Panc1 (cell line): ENCODE data around the gene MGAT5B. TPM values are rescaled to one million over a fixed set of nuclear protein-coding genes. Genes with fewer than 3 reads are reported as not detected.

Experiments used
- ATAC-seq: fragments of 200-7000 bp; cut with Tn5 transposase; 2 replicates; pipeline ENCODE4 v1.9.1; 2020; ENCODE audit warnings: mild to moderate bottlenecking, moderate library complexity
- BruUV-seq: library from RNA; stranded (reverse); fragments of 400-500 nt; replicated peaks from 2 replicates; lab custom pipeline; 2021; lab: Mats Ljungman, UMichigan
- CTCF ChIA-PET: fragments of 300-600 bp; sonication (Branson Sonifier 250); formaldehyde crosslinking; loops from one replicate; lab custom pipeline; 2022; ENCODE audit warnings: antibody characterized with exemption; lab: Charles Lee
- POLR2A ChIA-PET: fragments of 300-600 bp; sonication (Branson Sonifier 250); formaldehyde crosslinking; loops from one replicate; lab custom pipeline; 2022; ENCODE audit warnings: antibody characterized with exemption; lab: Charles Lee
- DNase-seq: peaks from one replicate; pipeline ENCODE4 v3.0.0-alpha.2; 2010; ENCODE audit warnings: low read depth, low spot score
- H3K27ac ChIP-seq: 2 replicates; pipeline ENCODE4 v1.5.1; 2011; ENCODE audit warnings: mild to moderate bottlenecking, low read length, inconsistent platforms
- H3K27me3 ChIP-seq: fragments of 200-500 bp; sonication (Bioruptor generic); 2 replicates; pipeline ENCODE4 v1.6.0; 2014; ENCODE audit warnings: low read length, inconsistent platforms; ENCODE audit not compliant: control insufficient read depth, insufficient read depth
- H3K36me3 ChIP-seq: fragments of 200-500 bp; sonication (Bioruptor generic); 2 replicates; pipeline ENCODE4 v1.5.1; 2014; ENCODE audit warnings: inconsistent platforms, mild to moderate bottlenecking, low read length, moderate library complexity; ENCODE audit not compliant: control insufficient read depth, insufficient read depth
- H3K4me1 ChIP-seq: 2 replicates; pipeline ENCODE4 v1.5.1; 2011; ENCODE audit warnings: inconsistent platforms, mild to moderate bottlenecking, low read length, moderate library complexity; ENCODE audit not compliant: control insufficient read depth, insufficient read depth
- H3K4me3 ChIP-seq, 2 experiments: 2 replicates each; pipeline ENCODE4 v1.5.1; 2011 to 2012; ENCODE audit warnings: low read depth in 2 of 2, low read length in 2 of 2, mild to moderate bottlenecking in 2 of 2, inconsistent platforms in 1 of 2, moderate library complexity in 1 of 2
- H3K9me3 ChIP-seq: fragments of 200-500 bp; sonication (Bioruptor generic); 2 replicates; pipeline ENCODE4 v1.5.1; 2014; ENCODE audit warnings: low read depth, mild to moderate bottlenecking, inconsistent platforms, low read length, moderate library complexity; ENCODE audit not compliant: control insufficient read depth, insufficient read depth
- CTCF ChIP-seq: fragments of 450-650 bp; IDR thresholded peaks from 2 replicates; pipeline ENCODE4 v1.5.1; 2017; ENCODE audit warnings: mild to moderate bottlenecking
- POLR2AphosphoS5 ChIP-seq: IDR thresholded peaks from 2 replicates; pipeline ENCODE4 v1.6.1; 2012; ENCODE audit warnings: mild to moderate bottlenecking, low read depth, low read length, moderate library complexity
- REST ChIP-seq, 2 experiments: IDR thresholded peaks; 2 replicates each; pipeline ENCODE4 v1.6.1; 2011 to 2012; ENCODE audit warnings: low read depth in 2 of 2, control low read depth in 1 of 2, low read length in 1 of 2, mild to moderate bottlenecking in 1 of 2, moderate library complexity in 1 of 2; ENCODE audit not compliant: insufficient read depth in 1 of 2
- SIN3A ChIP-seq: IDR thresholded peaks from 2 replicates; pipeline ENCODE4 v1.6.1; 2012; ENCODE audit warnings: low read depth, mild to moderate bottlenecking, low read length, moderate library complexity, borderline replicate concordance; ENCODE audit not compliant: insufficient read depth
- TCF7L2 ChIP-seq: IDR thresholded peaks from 2 replicates; pipeline ENCODE4 v1.6.1; 2011; ENCODE audit warnings: mild to moderate bottlenecking, low read depth, low read length, inconsistent platforms
- in situ Hi-C: cut with HindIII; loops from 2 replicates; pipeline ENCODE4 v1.10.0; 2016; ENCODE audit warnings: low sequenced_read_pairs, low pct_unique_long_range_greater_than_20kb
- intact Hi-C: fragments of 100-400 bp; cut with micrococcal nuclease; formaldehyde crosslinking; loops from one replicate; pipeline ENCODE4 v1.10.0; 2022; ENCODE audit not compliant: unreplicated experiment
- total RNA-seq: library from RNA; stranded (reverse); gene quantifications from one replicate; pipeline ENCODE4 v1.2.1, GENCODE V29; 2021; ENCODE audit not compliant: unreplicated experiment

The MGAT5B gene
- total RNA-seq, 1 experiment from 2014 or later, result 34.9 TPM

GRCh38 chr17:76981545-76982295 lies 113.5 kb downstream of the MGAT5B start:
- no peak for DNase-seq
- no peak for TF ChIP-seq CTCF
- no peak for TF ChIP-seq REST (IDR thresholded peaks at IDR 0.05; ENCODE audit: insufficient read depth in 1 of 2, low read depth in 2 of 2, low read length in 1 of 2)
- TF ChIP-seq SIN3A, result no peak
- TF ChIP-seq TCF7L2, result no peak
- no peak for TF ChIP-seq POLR2AphosphoS5
- ATAC-seq, result no peak
- Histone ChIP-seq H3K4me3 (no peak overlapping the region), H3K36me3 (no peaks in the 10 kb centered on the region), H3K9me3 (no peaks in the 10 kb centered on the region), H3K4me1 (0 out of 2 replicates have a peak, but pooled peaks cover 2% of the 10 kb centered on the region), H3K27ac (no peak overlapping the region), H3K27me3 (no peaks in the 10 kb centered on the region)
- no TSS peak for BruUV-seq
- in situ Hi-C loops (no loop called here), intact Hi-C loops (no loop called here)
- ChIA-PET POLR2A (interaction anchor here (0.6 kb wide), 1 partner anchor 9 kb away, joined by 18 read pairs; no protein-coding TSS in a partner anchor), CTCF (interaction anchor here (0.8 kb wide), 1 partner anchor 13 kb away, joined by 5 read pairs; no protein-coding TSS in a partner anchor)

- Histone ChIP-seq H3K27ac (no peak overlapping the region), H3K36me3 (no peaks in the 10 kb centered on the region), H3K27me3 (no peaks in the 10 kb centered on the region), H3K9me3 (no peaks in the 10 kb centered on the region), H3K4me1 (0 out of 2 replicates have a peak, but pooled peaks cover 2% of the 10 kb centered on the region), H3K4me3 (no peak overlapping the region)
- ChIA-PET CTCF (no interaction called here), POLR2A (no interaction called here)
- no TSS peak for BruUV-seq
- ATAC-seq (no peak), DNase-seq (no peak)
- no peak for TF ChIP-seq CTCF
- no peak for TF ChIP-seq TCF7L2
- no peak for TF ChIP-seq POLR2AphosphoS5
- no peak for TF ChIP-seq SIN3A
- TF ChIP-seq REST (IDR thresholded peaks at IDR 0.05; ENCODE audit: insufficient read depth in 1 of 2, low read depth in 2 of 2, low read length in 1 of 2), result no peak
- in situ Hi-C loops, result no loop called here
- intact Hi-C loops, result no loop called here
Measured at GRCh38 chr17:76982408-76983074, 114.3 kb downstream of the MGAT5B start.
